DMS114 treated with DMSO at 0.1 percent for 48 hours (cell line): Measurements from ENCODE around the gene CDKN2A.
A peak's percentile ranks its signal among the peaks of the same experiment; 100 is the strongest.
"Not testable (repeated sequence)": the region's sequence is repeated elsewhere in the genome, so short reads cannot be mapped to it uniquely, and the experiment has no call there.

ENCODE experiments used
- DNase-seq: peaks from one replicate; lab custom pipeline; 2025; ENCODE audit not compliant: unreplicated experiment; lab: John Stamatoyannopoulos, UW

The CDKN2A gene

GRCh38 chr9:21982861-21983560 lies 11.2 kb downstream of the CDKN2A start:
- DNase-seq = no peak

- DNase-seq = no peak
These were observed 11.8 kb downstream of the CDKN2A start for GRCh38 chr9:21982391-21982790.

- DNase-seq = no peak
These were observed 17.8 kb downstream of the CDKN2A start for GRCh38 chr9:21976334-21976875.

GRCh38 chr9:21974722-21975409 lies 19.3 kb downstream of the CDKN2A start:
- DNase-seq = peak; percentile 22

GRCh38 chr9:21974343-21974721 lies 19.9 kb downstream of the CDKN2A start:
- DNase-seq = no peak

GRCh38 chr9:21972361-21972760 lies 21.8 kb downstream of the CDKN2A start:
- no peak for DNase-seq

GRCh38 chr9:21970800-21971640 lies 23.2 kb downstream of the CDKN2A start:
- no peak for DNase-seq

GRCh38 chr9:21969951-21970799 lies 24.0 kb downstream of the CDKN2A start:
- DNase-seq = no peak

GRCh38 chr9:21969011-21969940 lies 24.9 kb downstream of the CDKN2A start:
- DNase-seq = no peak

GRCh38 chr9:21968331-21969010 lies 25.7 kb downstream of the CDKN2A start:
- no peak for DNase-seq

- DNase-seq = no peak
These were observed 26.5 kb downstream of the CDKN2A start for GRCh38 chr9:21967702-21968101.

GRCh38 chr9:21967169-21967568 lies 27.0 kb downstream of the CDKN2A start:
- DNase-seq = no peak

- DNase-seq = no peak
These were observed 27.9 kb downstream of the CDKN2A start for GRCh38 chr9:21966140-21966851.

- no peak for DNase-seq
These were observed 28.7 kb downstream of the CDKN2A start for GRCh38 chr9:21965401-21965951.

- no peak for DNase-seq
These were observed 29.2 kb downstream of the CDKN2A start for GRCh38 chr9:21964925-21965385.

GRCh38 chr9:21961569-21961968 lies 32.6 kb downstream of the CDKN2A start:
- DNase-seq = no peak

GRCh38 chr9:21959268-21959667 lies 34.9 kb downstream of the CDKN2A start:
- not testable (repeated sequence) for DNase-seq

GRCh38 chr9:21958833-21959232 lies 35.4 kb downstream of the CDKN2A start:
- no peak for DNase-seq
